OCI-LY7 (cell line): ENCODE results near the gene DEAF1.

ENCODE experiments used
- EZH2phosphoT487 ChIP-seq: fragments of 200-600 bp; sonication (generic); IDR thresholded peaks from 2 replicates; pipeline ENCODE4 v1.6.1; 2018; ENCODE audit warnings: low read depth, borderline replicate concordance, mild to moderate bottlenecking, mixed run types, antibody characterized with exemption, low read length, moderate library complexity, mixed read lengths
- TF ChIP-seq, protein P1 (sequence below): fragments of 200-600 bp; sonication (generic); conservative IDR thresholded peaks from 2 replicates; pipeline ENCODE4 v1.5.1; 2014; ENCODE audit warnings: mild to moderate bottlenecking, antibody characterized with exemption, low read length, moderate library complexity, mixed read lengths

DNA sequence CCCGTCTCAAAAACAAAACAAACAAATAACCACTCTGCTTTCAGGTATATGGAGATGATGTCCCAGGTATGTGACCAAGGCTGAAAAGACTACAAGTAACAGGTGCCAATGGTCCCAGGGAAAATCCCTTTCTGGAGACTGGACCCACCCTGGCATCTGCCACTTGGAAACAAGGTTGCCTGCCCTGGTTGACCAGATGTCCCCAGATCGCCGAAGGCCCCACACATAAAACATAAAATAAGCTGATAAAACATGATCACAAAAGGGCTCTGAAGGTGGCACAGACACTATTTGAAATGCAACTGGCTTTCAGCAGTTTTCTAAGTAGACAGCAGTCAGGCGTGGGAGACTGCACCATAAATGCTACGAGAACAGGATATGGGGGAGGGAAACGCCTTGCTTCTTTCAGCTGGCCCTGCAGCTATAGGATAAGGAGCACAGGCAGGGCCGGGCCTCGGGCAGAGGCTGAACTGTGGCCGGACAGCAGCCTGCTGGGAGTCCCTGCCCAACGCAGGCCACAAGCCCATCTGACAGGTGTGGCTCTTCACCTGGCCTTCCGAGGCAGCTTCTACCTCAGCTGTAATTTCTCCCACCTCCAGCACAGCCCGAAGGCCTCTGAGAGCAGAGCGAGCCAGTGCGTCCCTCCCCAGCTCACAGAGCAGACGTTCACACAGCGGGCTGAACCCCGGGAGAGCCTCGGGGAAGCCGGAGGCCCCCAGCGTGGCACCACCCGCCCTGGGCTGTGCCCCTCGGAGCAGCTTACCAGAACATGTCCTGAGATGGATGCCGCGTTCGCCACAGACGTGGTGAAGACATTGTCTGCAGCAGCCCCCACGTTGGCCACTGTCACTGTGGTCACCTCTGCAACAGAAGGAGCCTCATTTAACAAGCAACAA is 4.0 kb downstream of the DEAF1 start:
- TF ChIP-seq, protein P1, sequence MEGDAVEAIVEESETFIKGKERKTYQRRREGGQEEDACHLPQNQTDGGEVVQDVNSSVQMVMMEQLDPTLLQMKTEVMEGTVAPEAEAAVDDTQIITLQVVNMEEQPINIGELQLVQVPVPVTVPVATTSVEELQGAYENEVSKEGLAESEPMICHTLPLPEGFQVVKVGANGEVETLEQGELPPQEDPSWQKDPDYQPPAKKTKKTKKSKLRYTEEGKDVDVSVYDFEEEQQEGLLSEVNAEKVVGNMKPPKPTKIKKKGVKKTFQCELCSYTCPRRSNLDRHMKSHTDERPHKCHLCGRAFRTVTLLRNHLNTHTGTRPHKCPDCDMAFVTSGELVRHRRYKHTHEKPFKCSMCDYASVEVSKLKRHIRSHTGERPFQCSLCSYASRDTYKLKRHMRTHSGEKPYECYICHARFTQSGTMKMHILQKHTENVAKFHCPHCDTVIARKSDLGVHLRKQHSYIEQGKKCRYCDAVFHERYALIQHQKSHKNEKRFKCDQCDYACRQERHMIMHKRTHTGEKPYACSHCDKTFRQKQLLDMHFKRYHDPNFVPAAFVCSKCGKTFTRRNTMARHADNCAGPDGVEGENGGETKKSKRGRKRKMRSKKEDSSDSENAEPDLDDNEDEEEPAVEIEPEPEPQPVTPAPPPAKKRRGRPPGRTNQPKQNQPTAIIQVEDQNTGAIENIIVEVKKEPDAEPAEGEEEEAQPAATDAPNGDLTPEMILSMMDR = no peak
- no peak for TF ChIP-seq EZH2phosphoT487
